Stimulated activated CD4-positive, alpha-beta T cell treated with anti-CD3 and anti-CD28 coated beads, Interleukin-1b, Interleukin-23, amount 100 ng/mL, for 4 hours (primary cell): ENCODE measurements around the gene PPP1R14B.

Experiments
- DNase-seq, 2 donors: peaks; one replicate each; pipeline ENCODE4 v3.0.0-alpha.2; 2020; ENCODE audit warnings: low read depth in 2 of 2

PPP1R14B gene

GRCh38 chr11:64281957-64282770, 35.4 kb upstream of the PPP1R14B start:
- DNase-seq = no peak

- no peak for DNase-seq
Observed at GRCh38 chr11:64278576-64279190, 31.9 kb upstream of the PPP1R14B start.

DNA sequence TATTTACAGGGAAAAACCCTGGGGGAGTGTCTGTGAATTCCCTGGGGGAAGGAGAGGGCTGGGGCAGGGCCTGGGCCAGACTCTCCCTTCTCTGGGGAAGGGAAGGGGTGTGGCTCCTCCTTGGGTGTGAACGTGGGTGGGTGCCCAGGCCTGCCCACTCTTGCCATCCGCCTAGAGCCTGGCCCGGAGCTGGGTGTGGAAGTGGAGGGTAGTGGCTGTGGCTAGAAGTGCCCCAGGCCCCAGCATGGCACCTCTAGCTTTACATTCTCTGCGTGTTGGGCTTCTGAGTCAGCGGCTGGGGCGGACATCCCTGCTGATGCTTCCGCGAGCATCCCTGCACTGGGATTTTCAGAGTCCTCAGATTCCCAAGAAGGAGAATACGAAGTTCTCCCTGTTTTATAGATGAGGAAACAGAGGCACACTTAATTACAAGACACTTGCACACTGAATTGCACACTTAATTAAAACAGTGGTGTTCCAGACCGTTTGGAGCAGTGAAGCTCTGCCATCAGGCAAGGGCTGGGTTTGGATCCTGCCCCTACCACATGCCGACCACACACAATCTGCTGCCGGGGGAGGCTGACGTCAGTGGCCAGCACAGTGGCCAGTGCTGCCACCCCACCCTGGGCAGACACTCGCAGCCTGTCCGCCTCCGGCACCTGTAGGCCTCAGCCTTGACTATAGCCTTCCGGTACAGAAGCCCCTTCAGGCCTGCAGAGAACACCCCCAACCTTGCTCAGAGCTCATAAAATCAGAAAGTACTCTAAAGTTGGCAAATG, 30.1 kb upstream of the PPP1R14B start:
- no peak for DNase-seq

DNA sequence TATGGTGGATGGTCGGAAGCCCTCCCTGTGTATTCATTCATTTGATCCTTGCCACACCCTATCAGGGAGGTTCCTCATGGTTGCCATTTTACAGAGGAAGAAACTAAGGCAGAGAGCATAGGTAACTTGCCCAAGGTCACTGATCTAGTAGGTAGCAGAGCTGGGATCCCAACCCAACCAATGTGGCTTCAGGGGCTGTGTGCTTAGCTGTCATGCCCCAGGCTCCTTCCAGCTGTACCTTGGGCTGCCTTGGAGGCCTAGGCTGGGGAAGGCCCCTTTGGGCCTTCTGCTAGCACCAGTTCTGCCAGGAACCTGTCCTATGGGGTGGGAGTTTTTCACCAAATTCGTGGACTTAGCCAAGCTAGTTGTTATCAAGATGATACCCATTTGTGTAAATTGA, 29.1 kb upstream of the PPP1R14B start:
- DNase-seq = no peak

GRCh38 chr11:64275031-64275800, 28.5 kb upstream of the PPP1R14B start:
- DNase-seq = no peak

- DNase-seq = peak; percentile 94 to 98
Observed at GRCh38 chr11:64269540-64270220, 22.9 kb upstream of the PPP1R14B start.

DNA sequence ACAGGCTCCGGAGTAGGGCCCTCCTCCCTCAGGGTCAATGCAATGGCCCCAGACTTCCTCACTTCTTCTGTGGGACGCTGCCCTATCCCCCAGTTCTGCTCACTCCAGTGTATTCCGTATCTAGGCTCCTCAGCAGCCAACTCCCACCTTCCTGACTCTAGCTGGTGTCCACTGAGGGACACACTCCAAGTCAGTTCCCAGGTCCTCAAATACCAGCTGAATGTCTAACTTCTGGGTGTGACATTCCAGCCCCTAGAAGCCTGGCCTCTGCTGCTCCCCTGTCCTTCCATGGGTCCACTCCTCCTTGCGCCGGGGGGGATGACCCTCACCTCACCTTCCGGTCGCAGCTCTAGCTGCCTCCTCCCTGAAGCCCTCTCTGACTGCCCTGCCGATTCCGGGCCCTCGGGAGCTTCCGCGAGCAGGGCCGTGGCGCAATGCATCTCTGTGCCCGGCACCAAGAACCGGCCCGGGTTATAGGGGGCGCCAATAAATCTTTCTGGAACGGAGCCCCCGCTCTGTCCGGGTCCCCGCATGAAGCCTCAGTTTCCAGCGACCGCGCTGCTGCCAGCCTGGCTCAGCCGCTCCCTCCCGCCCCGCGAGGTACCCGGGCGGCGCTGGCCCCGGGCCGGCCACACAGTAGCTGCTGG, 22.3 kb upstream of the PPP1R14B start:
- peak in 1 of 2 donors; percentile 45 for DNase-seq

DNA sequence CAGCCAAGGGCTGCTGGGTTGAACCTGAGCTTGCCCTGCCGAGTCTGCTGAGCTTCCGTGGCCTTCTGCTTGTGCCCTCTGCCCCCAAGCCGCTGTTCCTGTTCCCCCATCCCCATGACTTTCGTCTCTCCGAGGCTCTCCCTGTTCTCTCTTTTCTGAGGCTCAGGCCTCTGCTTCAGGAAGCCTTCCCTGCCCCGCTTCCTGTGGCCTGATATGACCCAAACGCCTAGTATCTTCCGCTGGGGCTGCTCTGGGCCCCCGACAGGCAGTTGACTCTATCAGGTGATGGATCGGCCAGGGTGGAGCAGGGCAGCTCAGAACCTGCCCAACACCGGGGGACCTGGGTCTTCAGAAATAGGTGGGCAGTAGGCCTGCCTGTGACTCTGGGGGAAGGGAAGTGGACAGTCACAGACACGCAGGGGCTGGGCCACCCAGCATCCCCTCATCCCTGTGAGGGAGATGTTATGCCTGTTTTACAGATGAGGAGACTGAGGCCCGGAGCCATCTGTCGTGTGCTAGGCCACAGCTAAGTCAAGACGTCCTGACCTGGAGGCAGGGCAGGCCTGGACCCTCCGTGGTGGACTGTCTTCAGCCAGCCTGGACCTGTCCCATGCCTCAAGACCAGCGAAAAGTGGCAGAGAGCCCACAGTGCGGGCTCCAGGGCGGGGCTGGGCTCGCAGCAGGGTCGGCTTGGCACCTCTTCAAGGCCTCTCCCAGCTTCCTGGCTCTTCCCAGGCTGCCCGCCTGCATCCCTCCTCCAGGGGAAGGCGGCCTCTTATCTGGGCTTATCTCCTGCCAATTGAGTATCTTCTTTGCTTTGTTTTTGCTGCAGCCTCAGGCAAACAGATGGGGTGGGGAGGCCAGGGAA, 21.5 kb upstream of the PPP1R14B start:
- no peak for DNase-seq

DNA sequence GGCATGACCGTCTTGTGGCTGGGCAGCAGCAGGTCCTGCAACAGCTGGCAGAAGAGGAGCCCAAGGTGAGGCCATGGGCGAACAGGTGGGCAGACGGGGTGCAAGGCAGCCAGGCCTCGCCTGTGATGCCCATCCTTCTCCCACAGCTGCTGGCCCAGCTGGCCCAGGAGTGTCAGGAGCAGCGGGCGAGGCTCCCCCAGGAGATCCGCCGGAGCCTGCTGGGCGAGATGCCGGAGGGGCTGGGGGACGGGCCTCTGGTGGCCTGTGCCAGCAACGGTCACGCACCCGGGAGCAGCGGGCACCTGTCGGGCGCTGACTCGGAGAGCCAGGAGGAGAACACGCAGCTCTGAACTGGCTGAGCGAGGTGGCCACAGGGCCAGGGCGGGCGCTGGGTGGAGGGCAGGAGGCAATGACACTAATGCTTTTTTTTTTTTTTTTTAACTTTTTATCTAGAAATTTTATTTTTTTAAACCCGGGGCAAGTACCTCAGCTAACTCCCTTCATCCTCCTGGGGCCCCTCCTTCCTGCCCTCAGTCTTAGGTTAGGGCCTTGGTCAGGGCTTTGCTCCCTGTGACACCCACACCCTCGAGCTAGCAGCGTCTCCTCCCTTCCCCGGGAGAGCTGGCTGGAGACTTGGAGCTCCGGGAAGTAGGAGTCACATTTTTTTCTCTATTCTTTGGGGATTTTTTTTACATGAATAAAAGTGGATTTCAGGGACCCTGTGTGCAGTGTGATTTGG, 20.6 kb upstream of the PPP1R14B start:
- no peak for DNase-seq

DNA sequence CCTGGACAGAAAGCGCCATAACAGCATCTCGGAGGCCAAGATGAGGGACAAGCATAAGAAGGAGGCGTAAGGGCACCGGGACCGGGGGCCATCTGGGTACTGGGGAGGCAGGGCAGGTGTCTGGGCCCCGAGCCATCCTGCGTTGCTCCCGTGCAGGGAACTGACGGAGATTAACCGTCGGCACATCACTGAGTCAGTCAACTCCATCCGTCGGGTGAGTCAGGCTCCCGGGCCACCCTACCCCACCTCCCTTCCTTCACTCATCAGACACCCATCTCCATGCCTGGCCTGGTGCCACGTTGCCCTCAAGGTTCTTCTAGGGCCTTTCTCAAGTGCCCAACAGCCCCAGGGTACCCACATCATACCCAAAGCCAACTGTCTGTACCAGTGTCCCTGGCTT, 19.6 kb upstream of the PPP1R14B start:
- no peak for DNase-seq

DNA sequence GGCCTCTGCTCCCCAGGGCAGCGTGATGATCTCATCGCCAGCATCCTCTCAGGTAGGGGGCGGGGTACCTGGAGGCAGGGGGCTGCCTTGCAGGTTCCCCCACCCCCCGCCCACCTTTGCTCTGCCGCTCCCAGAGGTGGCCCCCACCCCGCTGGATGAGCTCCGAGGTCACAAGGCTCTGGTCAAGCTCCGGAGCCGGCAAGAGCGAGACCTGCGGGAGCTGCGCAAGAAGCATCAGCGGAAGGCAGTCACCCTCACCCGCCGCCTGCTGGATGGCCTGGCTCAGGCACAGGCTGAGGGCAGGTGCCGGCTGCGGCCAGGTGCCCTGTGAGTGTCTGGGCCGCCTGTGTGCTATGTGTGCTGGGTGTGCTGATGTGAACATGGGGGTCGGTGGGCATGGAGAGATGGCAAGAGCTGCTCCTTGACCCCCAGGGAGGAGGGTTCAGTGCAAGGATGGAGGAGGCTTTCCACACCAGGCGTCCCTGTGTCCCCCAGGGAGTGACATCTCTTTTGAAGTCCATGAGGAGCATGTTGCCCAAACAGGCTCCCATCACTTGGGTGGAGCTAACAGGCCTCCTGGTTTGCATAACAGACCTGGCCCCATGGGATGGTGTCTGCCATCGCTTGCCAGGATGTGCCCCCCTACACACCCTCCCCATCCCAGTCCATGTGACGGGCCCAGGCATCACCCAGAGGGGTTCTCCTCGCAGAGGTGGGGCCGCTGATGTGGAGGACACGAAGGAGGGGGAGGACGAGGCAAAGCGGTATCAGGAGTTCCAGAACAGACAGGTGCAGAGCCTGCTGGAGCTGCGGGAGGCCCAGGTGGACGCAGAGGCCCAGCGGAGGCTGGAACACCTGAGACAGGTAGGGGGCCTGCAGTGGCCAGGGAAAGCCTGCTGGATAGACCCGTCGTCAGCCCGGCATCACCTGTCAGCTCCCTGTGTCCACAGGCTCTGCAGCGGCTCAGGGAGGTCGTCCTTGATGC, 18.7 kb upstream of the PPP1R14B start:
- no peak for DNase-seq

DNA sequence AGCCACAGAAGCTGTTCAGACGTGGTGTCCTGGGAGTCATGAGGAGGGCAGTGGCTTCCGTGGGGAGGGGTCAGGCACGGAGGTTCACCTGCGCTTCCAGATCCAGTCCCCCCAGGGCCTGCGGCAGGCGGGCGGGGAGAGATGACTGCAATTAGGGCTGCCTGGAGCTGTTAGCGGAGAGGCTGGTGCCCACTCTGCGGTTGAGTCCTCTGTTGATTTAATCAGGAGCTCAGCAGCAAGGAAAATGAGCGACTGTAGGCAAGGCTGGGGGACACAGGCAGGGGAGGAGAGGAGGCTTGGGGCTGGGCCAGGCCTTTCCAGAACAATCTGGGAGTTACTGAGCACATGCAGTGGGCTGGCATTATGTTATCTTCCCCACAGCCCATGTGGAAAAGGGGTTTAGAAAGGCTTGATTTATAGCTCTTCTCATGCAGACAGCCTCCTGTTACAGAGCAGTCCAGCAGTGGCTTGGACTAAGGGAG, 17.7 kb upstream of the PPP1R14B start:
- DNase-seq = no peak

- DNase-seq = no peak
Observed at GRCh38 chr11:64263947-64264317, 17.2 kb upstream of the PPP1R14B start.

- DNase-seq = no peak
Observed at GRCh38 chr11:64263021-64263946, 16.5 kb upstream of the PPP1R14B start.

DNA sequence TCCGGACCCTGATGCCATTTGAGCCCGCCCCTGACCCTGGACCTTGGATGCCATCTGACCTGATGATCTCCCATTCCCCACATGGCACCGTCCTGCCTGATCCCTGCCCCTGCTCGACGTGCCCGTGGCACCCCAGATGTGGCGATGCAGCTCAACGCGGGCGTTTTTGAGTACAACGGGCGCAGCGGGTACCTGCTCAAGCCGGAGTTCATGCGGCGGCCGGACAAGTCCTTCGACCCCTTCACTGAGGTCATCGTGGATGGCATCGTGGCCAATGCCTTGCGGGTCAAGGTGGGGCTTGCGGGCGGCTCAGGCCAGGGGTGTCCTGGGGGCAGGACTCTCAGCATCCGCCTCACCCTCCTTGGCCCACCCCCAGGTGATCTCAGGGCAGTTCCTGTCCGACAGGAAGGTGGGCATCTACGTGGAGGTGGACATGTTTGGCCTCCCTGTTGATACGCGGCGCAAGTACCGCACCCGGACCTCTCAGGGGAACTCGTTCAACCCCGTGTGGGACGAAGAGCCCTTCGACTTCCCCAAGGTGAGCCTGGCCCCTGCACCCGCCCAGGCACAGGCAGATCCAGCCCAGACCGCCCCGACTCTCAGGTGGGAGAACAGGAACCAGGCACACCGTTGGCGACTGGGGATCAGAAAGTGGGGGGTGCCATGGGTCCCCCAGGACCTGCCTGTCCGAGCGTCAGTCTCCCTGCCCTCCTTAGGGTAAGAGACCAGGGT, 15.7 kb upstream of the PPP1R14B start:
- no peak for DNase-seq

DNA sequence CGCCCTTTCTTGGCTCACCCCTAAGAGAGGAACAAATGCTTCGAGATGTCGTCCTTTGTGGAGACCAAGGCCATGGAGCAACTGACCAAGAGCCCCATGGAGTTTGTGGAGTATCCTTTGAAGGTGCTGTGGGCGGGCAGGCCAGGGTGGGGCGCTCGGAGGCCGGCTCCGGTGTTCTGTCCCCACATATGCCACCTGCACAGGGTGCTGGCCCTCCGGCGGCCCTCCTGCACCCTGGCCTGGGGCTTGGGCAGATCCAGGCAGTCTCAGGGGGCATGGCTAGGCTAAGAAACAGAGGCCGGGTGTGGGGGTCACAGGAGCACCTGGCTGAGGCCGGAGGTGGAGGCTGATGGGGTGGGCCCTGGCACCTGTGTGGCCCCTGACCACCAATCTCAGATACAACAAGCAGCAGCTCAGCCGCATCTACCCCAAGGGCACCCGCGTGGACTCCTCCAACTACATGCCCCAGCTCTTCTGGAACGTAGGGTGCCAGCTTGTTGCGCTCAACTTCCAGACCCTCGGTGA, 14.9 kb upstream of the PPP1R14B start:
- no peak for DNase-seq
